Esophagus (tissue), 2 donors: ENCODE measurements around the gene MYOG. TPM values are rescaled to one million over a fixed set of nuclear protein-coding genes. Genes with fewer than 3 reads are reported as not detected.

ENCODE experiments used
- H3K27ac ChIP-seq, 2 donors: one replicate each; pipeline ENCODE4 v1.5.1; 2013; ENCODE audit warnings: low read depth in 2 of 2, mild to moderate bottlenecking in 2 of 2, inconsistent platforms in 1 of 2, low read length in 1 of 2, moderate library complexity in 1 of 2
- H3K27me3 ChIP-seq, 2 donors: one replicate each; pipeline ENCODE4 v1.6.1; 2013; ENCODE audit warnings: low read length in 2 of 2, control low read depth in 1 of 2, mild to moderate bottlenecking in 1 of 2; ENCODE audit not compliant: insufficient read depth in 2 of 2, control insufficient read depth in 1 of 2
- H3K36me3 ChIP-seq, 2 donors: one replicate each; pipeline ENCODE4 v1.6.1; 2013; ENCODE audit warnings: low read length in 1 of 2; ENCODE audit not compliant: control insufficient read depth in 2 of 2, insufficient read depth in 2 of 2
- H3K4me1 ChIP-seq, 2 donors: one replicate each; pipeline ENCODE4 v1.6.1; 2013; ENCODE audit warnings: low read length in 1 of 2; ENCODE audit not compliant: control insufficient read depth in 2 of 2, insufficient read depth in 2 of 2
- H3K4me3 ChIP-seq, 2 donors: one replicate each; pipeline ENCODE4 v1.5.1; 2013; ENCODE audit warnings: low read length in 2 of 2, mild to moderate bottlenecking in 2 of 2, low read depth in 1 of 2, moderate library complexity in 1 of 2
- H3K9me3 ChIP-seq, 2 donors: one replicate each; pipeline ENCODE4 v1.6.1; 2013; ENCODE audit warnings: mild to moderate bottlenecking in 2 of 2, low read depth in 1 of 2, low read length in 1 of 2, moderate library complexity in 1 of 2; ENCODE audit not compliant: control insufficient read depth in 2 of 2, insufficient read depth in 1 of 2
- WGBS, 2 donors: extraction: QIAGEN DNeasy Blood & Tissue Kit; methylation state at CpG; one replicate each; pipeline ENCODE4 v1.1.7; 2013; 5-methylcytosine and 5-hydroxymethylcytosine counted together
- polyA plus RNA-seq, 2 donors: library from polyadenylated mRNA; stranded (reverse); fragments of 200-250 nt; gene quantifications; one replicate each; pipeline ENCODE4 v1.2.3, GENCODE V29; 2013
- donor health status: healthy with polysubstance abuse.
- donor health status: Bipolar disorder and iron deficiency.

Gene MYOG
- polyA plus RNA-seq, 2 donors: not detected

- Histone ChIP-seq H3K27ac (no peak overlapping the region), H3K4me3 (no peak overlapping the region), H3K27me3 (no peaks in the 10 kb centered on the region), H3K4me1 (no peaks in the 10 kb centered on the region), H3K36me3 (no peaks in the 10 kb centered on the region), H3K9me3 (no peaks in the 10 kb centered on the region)
- WGBS, 2 donors: 53 to 67% methylated on average over 3 of the region's 3 CpGs
Observed at GRCh38 chr1:203082231-203082505, 3.6 kb downstream of the MYOG start.

DNA sequence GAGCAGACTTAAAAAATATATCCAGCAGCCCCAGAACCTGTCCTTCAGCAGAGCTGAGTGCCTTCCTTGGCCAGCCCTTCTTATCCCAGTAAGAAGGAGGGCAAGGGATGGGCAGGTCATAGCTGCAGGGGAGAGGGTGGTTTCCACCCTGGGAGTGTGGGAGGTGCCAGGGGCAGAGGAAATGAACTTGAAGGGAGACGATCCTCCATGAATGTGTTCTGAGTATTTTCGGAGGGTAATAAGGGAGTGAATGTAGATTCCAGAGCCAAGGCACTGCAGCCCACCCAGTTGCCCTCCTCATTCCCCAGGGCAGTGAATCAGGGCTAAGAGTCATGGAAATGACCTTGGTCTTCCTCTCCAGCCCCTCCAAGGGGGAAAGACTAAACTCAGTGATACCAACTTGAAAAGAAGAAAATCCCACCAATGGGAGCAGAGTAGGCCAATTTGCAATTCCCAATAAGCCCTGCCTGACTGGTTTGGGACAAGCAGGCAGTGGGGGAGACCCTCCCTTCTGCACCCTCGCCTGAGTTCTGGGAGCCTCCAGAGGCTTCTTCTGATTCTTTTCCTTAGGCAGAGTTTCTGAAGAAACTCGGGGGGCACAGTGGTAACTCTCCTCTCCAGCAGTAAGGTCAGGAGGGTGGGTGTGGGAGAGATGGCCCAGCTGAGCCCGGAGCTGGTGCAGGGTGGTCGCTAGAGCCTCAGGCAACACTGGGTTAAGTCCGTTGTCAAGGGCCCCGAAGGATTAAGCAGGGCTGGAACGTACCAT lies 4.2 kb downstream of the MYOG start:
- H3K4me3 ChIP-seq: no peak overlapping the region
- no peaks in the 10 kb centered on the region for H3K27me3 ChIP-seq
- H3K4me1 ChIP-seq: no peaks in the 10 kb centered on the region
- 50 to 56% methylated on average over 9 of the region's 9 CpGs for WGBS, 2 donors
- no peak overlapping the region for H3K27ac ChIP-seq
- H3K9me3 ChIP-seq: no peaks in the 10 kb centered on the region
- no peaks in the 10 kb centered on the region for H3K36me3 ChIP-seq

DNA sequence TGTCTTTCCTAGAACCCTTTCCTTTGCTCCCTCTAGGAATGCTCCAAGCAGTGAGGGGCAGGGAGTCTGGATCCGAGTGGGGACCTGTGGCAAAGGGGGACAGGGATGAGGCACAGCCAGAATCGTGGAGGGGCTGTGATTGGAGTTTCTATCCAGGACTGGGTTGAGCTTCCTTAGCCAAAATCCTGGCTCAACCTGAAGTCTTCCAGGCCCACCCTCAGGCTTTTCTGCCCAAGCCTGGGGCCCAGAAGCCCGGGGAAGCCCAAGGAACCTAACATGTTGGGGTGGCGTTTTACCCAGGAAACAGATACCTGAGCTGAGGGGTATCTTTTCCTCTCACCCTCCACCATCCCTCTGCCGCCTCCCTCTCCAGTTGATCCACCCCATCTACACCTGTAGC lies 5.4 kb downstream of the MYOG start:
- no peaks in the 10 kb centered on the region for H3K36me3 ChIP-seq
- no peak overlapping the region for H3K27ac ChIP-seq
- H3K27me3 ChIP-seq: peaks cover 3 to 6% of the 10 kb centered on the region in 2 donors
- 77 to 81% methylated on average over 5 of the region's 5 CpGs for WGBS, 2 donors
- H3K4me1 ChIP-seq: peaks cover 3 to 6% of the 10 kb centered on the region in 2 donors
- no peak overlapping the region for H3K4me3 ChIP-seq
- H3K9me3 ChIP-seq: no peaks in the 10 kb centered on the region

- no peaks in the 10 kb centered on the region for H3K9me3 ChIP-seq
- H3K27ac ChIP-seq: no peak overlapping the region
- no peaks in the 10 kb centered on the region for H3K36me3 ChIP-seq
- H3K4me1 ChIP-seq: peaks cover 7% of the 10 kb centered on the region in 2 donors
- H3K27me3 ChIP-seq: peaks cover 3 to 8% of the 10 kb centered on the region in 2 donors
- no peak overlapping the region for H3K4me3 ChIP-seq
- WGBS, 2 donors: 77 to 86% methylated on average over 3 of the region's 3 CpGs
Observed at GRCh38 chr1:203078478-203078877, 7.3 kb downstream of the MYOG start.

GRCh38 chr1:203077956-203078355 lies 7.9 kb downstream of the MYOG start:
- peaks cover 3 to 8% of the 10 kb centered on the region in 2 donors for H3K27me3 ChIP-seq
- H3K27ac ChIP-seq: no peak overlapping the region
- peaks cover 7% of the 10 kb centered on the region in 2 donors for H3K4me1 ChIP-seq
- no peaks in the 10 kb centered on the region for H3K36me3 ChIP-seq
- no peak overlapping the region for H3K4me3 ChIP-seq
- H3K9me3 ChIP-seq: no peaks in the 10 kb centered on the region
- 97 to 100% methylated on average over 2 of the region's 2 CpGs for WGBS, 2 donors

DNA sequence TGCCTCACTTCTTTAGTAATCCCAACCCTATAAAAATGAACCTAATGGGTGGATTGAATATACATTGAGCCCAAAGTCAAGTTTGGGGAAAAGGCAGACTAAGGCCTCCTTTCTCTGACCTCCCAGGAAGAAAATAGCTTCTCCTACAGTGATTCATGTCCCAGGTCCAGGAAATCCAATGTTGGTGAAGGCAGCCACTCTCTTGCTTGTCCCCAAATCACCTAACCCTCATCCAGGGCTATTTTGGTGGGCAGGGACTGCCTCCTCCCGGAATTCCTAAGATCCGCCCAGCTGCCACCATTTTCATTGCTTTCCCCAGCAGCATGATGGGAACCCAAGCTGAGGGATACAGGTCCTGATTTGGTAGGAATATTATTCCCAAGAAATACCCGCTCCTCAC lies 8.4 kb downstream of the MYOG start:
- WGBS, 2 donors: 95% methylated on average over 3 of the region's 3 CpGs
- H3K36me3 ChIP-seq: no peaks in the 10 kb centered on the region
- no peak overlapping the region for H3K27ac ChIP-seq
- H3K4me3 ChIP-seq: no peak overlapping the region
- peaks cover 3 to 8% of the 10 kb centered on the region in 2 donors for H3K27me3 ChIP-seq
- H3K9me3 ChIP-seq: no peaks in the 10 kb centered on the region
- H3K4me1 ChIP-seq: peaks cover 7% of the 10 kb centered on the region in 2 donors

- no peaks in the 10 kb centered on the region for H3K36me3 ChIP-seq
- H3K4me1 ChIP-seq: peaks cover 7% of the 10 kb centered on the region in 2 donors
- H3K27ac ChIP-seq: no peak overlapping the region
- peaks cover 3 to 8% of the 10 kb centered on the region in 2 donors for H3K27me3 ChIP-seq
- H3K4me3 ChIP-seq: peak overlapping the region; percentile 7 to 21
- no peaks in the 10 kb centered on the region for H3K9me3 ChIP-seq
- 25 to 36% methylated on average over 26 to 30 of the region's 30 CpGs for WGBS, 2 donors
Observed at GRCh38 chr1:203076031-203076511, 9.7 kb downstream of the MYOG start.

- Histone ChIP-seq H3K36me3 (no peaks in the 10 kb centered on the region), H3K4me1 (peaks cover 7% of the 10 kb centered on the region in 2 donors), H3K4me3 (peak overlapping the region; percentile 7 to 21), H3K9me3 (no peaks in the 10 kb centered on the region), H3K27me3 (peaks cover 3 to 8% of the 10 kb centered on the region in 2 donors), H3K27ac (no peak overlapping the region)
- WGBS, 2 donors: 13 to 20% methylated on average over 53 to 56 of the region's 56 CpGs
Observed at GRCh38 chr1:203075236-203076030, 10.4 kb downstream of the MYOG start.

GRCh38 chr1:203074610-203075009 lies 11.2 kb downstream of the MYOG start:
- no peaks in the 10 kb centered on the region for H3K36me3 ChIP-seq
- no peak overlapping the region for H3K27ac ChIP-seq
- no peak overlapping the region for H3K4me3 ChIP-seq
- H3K4me1 ChIP-seq: peaks cover 7% of the 10 kb centered on the region in 2 donors
- peaks cover 3 to 8% of the 10 kb centered on the region in 2 donors for H3K27me3 ChIP-seq
- H3K9me3 ChIP-seq: no peaks in the 10 kb centered on the region
